Neuronal stem cell (in vitro differentiated cells): ENCODE measurements around the gene PRKCE.

Source experiments
- DNase-seq: peaks from one replicate; pipeline ENCODE4 v3.0.0-alpha.2; 2013; ENCODE audit warnings: low spot score
- H2AFZ ChIP-seq: one replicate; pipeline ENCODE4 v1.6.1; 2013; ENCODE audit warnings: mild to moderate bottlenecking, low read length, inconsistent platforms
- H2AK5ac ChIP-seq: 2 replicates; pipeline ENCODE4 v1.6.1; 2013; ENCODE audit warnings: low read depth, mild to moderate bottlenecking, inconsistent platforms, low read length, moderate library complexity, mixed read lengths
- H2BK120ac ChIP-seq: 2 replicates; pipeline ENCODE4 v1.6.1; 2013; ENCODE audit warnings: low read depth, mild to moderate bottlenecking, inconsistent platforms, low read length, moderate library complexity, mixed read lengths
- H2BK12ac ChIP-seq: one replicate; pipeline ENCODE4 v1.6.1; 2013; ENCODE audit warnings: low read length, inconsistent platforms
- H2BK15ac ChIP-seq: 2 replicates; pipeline ENCODE4 v1.6.1; 2013; ENCODE audit warnings: mild to moderate bottlenecking, low read length, inconsistent platforms, mixed read lengths
- H2BK5ac ChIP-seq: one replicate; pipeline ENCODE4 v1.6.1; 2013; ENCODE audit warnings: inconsistent platforms, mild to moderate bottlenecking, low read length, moderate library complexity
- H3K14ac ChIP-seq: one replicate; pipeline ENCODE4 v1.6.1; 2013; ENCODE audit warnings: low read length, inconsistent platforms
- H3K18ac ChIP-seq: 2 replicates; pipeline ENCODE4 v1.6.1; 2013; ENCODE audit warnings: low read length, inconsistent platforms
- H3K23ac ChIP-seq: 2 replicates; pipeline ENCODE4 v1.6.1; 2013; ENCODE audit warnings: low read depth, mild to moderate bottlenecking, mixed read lengths, low read length, inconsistent platforms; ENCODE audit not compliant: poor library complexity
- H3K27ac ChIP-seq: replicated peaks from 3 replicates; pipeline ENCODE4 v1.5.1; 2013; ENCODE audit warnings: low read length, inconsistent platforms
- H3K27me3 ChIP-seq, 3 experiments: 2 replicates each; pipeline ENCODE4 v1.6.1; 2013; ENCODE audit warnings: low read length in 3 of 3, mild to moderate bottlenecking in 2 of 3, inconsistent platforms in 1 of 3, low read depth in 1 of 3, mixed read lengths in 1 of 3, moderate library complexity in 1 of 3; ENCODE audit not compliant: control insufficient read depth in 3 of 3, insufficient read depth in 3 of 3
- H3K36me3 ChIP-seq, 2 donors: replicated peaks in 1 of 2; 2 replicates each; pipeline ENCODE4 v1.6.1; 2013; ENCODE audit warnings: low read length in 2 of 2; ENCODE audit not compliant: control insufficient read depth in 2 of 2, insufficient read depth in 2 of 2
- H3K4ac ChIP-seq: 2 replicates; pipeline ENCODE4 v1.6.1; 2013; ENCODE audit warnings: inconsistent platforms, mild to moderate bottlenecking, low read length, moderate library complexity
- H3K4me1 ChIP-seq, 2 donors: 1 replicate in 1 of 2; 2 replicates in 1 of 2; pipeline ENCODE4 v1.6.1; 2013; ENCODE audit warnings: low read length in 2 of 2, low read depth in 1 of 2; ENCODE audit not compliant: control insufficient read depth in 2 of 2, insufficient read depth in 1 of 2
- H3K4me2 ChIP-seq: one replicate; pipeline ENCODE4 v1.6.1; 2013; ENCODE audit warnings: mild to moderate bottlenecking, low read length, inconsistent platforms; ENCODE audit not compliant: insufficient read depth, poor library complexity, severe bottlenecking
- H3K4me3 ChIP-seq, 2 donors: 2 replicates each; pipeline ENCODE4 v1.5.1; 2013; ENCODE audit warnings: low read length in 2 of 2, mild to moderate bottlenecking in 2 of 2, inconsistent platforms in 1 of 2, moderate library complexity in 1 of 2
- H3K79me1 ChIP-seq: one replicate; pipeline ENCODE4 v1.6.1; 2013; ENCODE audit warnings: low read depth, mild to moderate bottlenecking, inconsistent platforms, low read length, moderate library complexity
- H3K9ac ChIP-seq: one replicate; pipeline ENCODE4 v1.6.1; 2013; ENCODE audit warnings: mild to moderate bottlenecking, low read depth, low read length, inconsistent platforms; ENCODE audit not compliant: poor library complexity
- H3K9me3 ChIP-seq, 2 donors: replicated peaks in 1 of 2; 2 replicates each; pipeline versions ENCODE3 to v1.6.1; 2013; ENCODE audit warnings: low read length in 2 of 2, mild to moderate bottlenecking in 2 of 2, inconsistent platforms in 1 of 2, low read depth in 1 of 2, mixed read lengths in 1 of 2, moderate library complexity in 1 of 2; ENCODE audit not compliant: control insufficient read depth in 2 of 2, insufficient read depth in 1 of 2
- H4K8ac ChIP-seq: one replicate; pipeline ENCODE4 v1.6.1; 2013; ENCODE audit warnings: low read depth, mild to moderate bottlenecking, inconsistent platforms, low read length, moderate library complexity
- H4K91ac ChIP-seq: one replicate; pipeline ENCODE4 v1.6.1; 2013; ENCODE audit warnings: low read length, low read depth, mild to moderate bottlenecking, inconsistent platforms; ENCODE audit not compliant: poor library complexity
- WGBS, 2 donors: extraction: QIAGEN DNeasy Blood & Tissue Kit; methylation state at CpG; one replicate each; pipeline ENCODE4 v1.1.7; 2013; ENCODE audit warnings: missing lambda C conversion rate in 2 of 2, mixed read lengths in 1 of 2; ENCODE audit not compliant: insufficient read length in 2 of 2, insufficient replicate concordance in 1 of 2; ENCODE audit errors: extremely low coverage in 2 of 2; 5-methylcytosine and 5-hydroxymethylcytosine counted together

The PRKCE gene

DNA sequence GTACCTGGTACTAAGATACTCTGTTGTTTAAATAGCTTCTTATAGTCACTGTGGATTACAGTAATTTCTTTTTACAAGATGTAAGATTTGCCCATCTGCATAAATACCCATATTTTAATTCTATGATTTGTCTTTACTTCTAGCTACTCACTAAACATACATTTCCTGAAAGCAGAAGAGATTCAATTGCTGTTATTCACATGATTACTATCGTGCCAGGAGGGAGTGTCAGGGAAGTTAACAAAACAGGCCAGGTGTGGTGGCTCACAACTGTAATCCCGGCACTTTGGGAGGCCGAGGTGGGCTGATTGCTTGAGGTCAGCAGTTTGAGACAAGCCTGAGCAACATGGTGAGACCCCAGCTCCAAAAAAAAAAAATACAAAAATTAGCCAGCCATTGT is 33.8 kb downstream of the PRKCE start:
- no peaks in the 10 kb centered on the region for H3K27me3 ChIP-seq
- H3K4me3 ChIP-seq, result no peak overlapping the region
- H4K8ac ChIP-seq, result no peak overlapping the region
- no peaks in the 10 kb centered on the region for H3K9me3 ChIP-seq
- no peak overlapping the region for H2BK120ac ChIP-seq
- no peak overlapping the region for H3K14ac ChIP-seq
- no peak overlapping the region for H4K91ac ChIP-seq
- no peak overlapping the region for H2AFZ ChIP-seq
- H3K18ac ChIP-seq, result no peak overlapping the region
- H2AK5ac ChIP-seq, result no peak overlapping the region
- no CpG with 5 or more reads among the region's 3 CpGs for WGBS, 2 donors
- DNase-seq, result no peak
- no peak overlapping the region for H2BK12ac ChIP-seq
- no peak overlapping the region for H3K4me2 ChIP-seq
- H3K4me1 ChIP-seq, result peaks cover 2 to 5% of the 10 kb centered on the region in 2 donors
- no peak overlapping the region for H2BK15ac ChIP-seq
- no peak overlapping the region for H2BK5ac ChIP-seq
- no peak overlapping the region for H3K23ac ChIP-seq
- H3K27ac ChIP-seq, result no peak overlapping the region
- no peak overlapping the region for H3K9ac ChIP-seq
- H3K79me1 ChIP-seq, result no peaks in the 10 kb centered on the region
- no peak overlapping the region for H3K4ac ChIP-seq
- H3K36me3 ChIP-seq, result no peaks in the 10 kb centered on the region

DNA sequence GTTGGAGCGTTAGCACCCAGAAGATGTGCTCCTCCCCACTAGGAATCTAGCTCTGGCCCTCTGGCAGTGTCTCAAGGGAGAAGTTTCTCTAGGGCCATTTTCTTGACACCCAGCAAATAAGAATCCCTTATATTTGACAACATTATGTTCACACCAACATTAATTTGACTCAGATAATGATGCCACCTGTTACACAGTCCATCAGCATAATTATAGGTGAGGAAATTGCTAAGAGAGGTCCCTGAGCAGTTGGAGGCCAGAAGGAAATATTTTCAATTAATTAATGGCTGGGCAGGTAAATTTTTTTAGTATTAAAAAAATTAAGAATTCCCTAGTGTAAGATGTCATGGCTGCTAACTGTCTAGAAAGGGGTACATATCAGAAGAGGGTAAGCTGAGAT is 36.5 kb downstream of the PRKCE start:
- H3K27me3 ChIP-seq, result no peaks in the 10 kb centered on the region
- H3K4me1 ChIP-seq, result peaks cover 2 to 15% of the 10 kb centered on the region in 2 donors
- no peak overlapping the region for H3K14ac ChIP-seq
- no peak overlapping the region for H2BK15ac ChIP-seq
- no peak overlapping the region for H3K18ac ChIP-seq
- no peak overlapping the region for H2AFZ ChIP-seq
- no peaks in the 10 kb centered on the region for H3K9me3 ChIP-seq
- H2AK5ac ChIP-seq, result no peak overlapping the region
- no peak overlapping the region for H2BK5ac ChIP-seq
- H2BK12ac ChIP-seq, result no peak overlapping the region
- no peak overlapping the region for H3K23ac ChIP-seq
- no peaks in the 10 kb centered on the region for H3K79me1 ChIP-seq
- H3K4ac ChIP-seq, result no peak overlapping the region
- H4K91ac ChIP-seq, result no peak overlapping the region
- H3K27ac ChIP-seq, result no peak overlapping the region
- WGBS, 2 donors, result no CpG with 5 or more reads among the region's 1 CpG
- no peak overlapping the region for H3K9ac ChIP-seq
- no peaks in the 10 kb centered on the region for H3K36me3 ChIP-seq
- no peak for DNase-seq
- no peak overlapping the region for H2BK120ac ChIP-seq
- H3K4me3 ChIP-seq, result no peak overlapping the region
- H3K4me2 ChIP-seq, result no peak overlapping the region
- H4K8ac ChIP-seq, result no peak overlapping the region

DNA sequence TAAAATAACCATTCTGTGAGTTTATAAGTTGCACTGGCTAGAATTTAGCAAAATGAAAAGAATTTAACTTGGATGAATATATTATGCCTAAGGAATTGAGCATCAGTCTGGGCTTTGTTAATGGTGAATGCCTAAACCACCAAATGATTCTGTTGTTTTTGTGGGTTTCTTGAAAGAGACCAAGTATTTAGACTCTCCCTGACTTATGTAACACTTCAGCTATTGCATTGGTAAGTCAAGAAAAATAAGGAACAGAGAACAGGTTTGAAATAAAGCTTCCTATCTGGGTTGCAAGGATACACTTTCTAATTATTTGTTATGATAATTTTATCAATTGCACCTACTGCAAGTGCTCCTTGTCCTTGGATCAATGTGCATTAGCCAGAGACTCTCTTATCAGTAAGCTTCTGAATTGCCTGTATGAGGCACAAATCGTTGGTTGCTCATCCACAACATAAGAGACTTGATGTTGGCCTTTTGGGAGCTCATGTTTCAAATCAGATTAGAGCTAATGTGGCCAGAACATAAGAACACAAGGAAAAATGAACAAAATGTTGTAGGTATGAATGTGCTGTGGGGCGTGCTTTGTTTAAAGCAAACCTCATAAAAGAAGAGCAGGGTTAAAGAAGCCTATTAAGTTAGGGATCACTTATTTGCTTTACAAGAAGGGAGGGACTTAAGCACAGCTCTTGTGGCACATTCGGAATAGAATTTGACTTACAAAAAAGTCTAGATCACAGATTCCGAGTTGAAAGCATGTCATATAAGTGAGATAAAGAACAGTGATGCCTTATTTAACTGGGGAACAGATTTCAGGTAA is 37.2 kb downstream of the PRKCE start:
- Histone ChIP-seq H3K4me2 (no peak overlapping the region), H3K9ac (no peak overlapping the region), H2AK5ac (no peak overlapping the region), H3K27ac (no peak overlapping the region), H3K4me1 (peaks cover 2 to 15% of the 10 kb centered on the region in 2 donors), H3K14ac (no peak overlapping the region), H3K79me1 (no peaks in the 10 kb centered on the region), H3K4ac (no peak overlapping the region), H4K8ac (no peak overlapping the region), H2BK15ac (no peak overlapping the region), H3K9me3 (no peaks in the 10 kb centered on the region), H2BK5ac (no peak overlapping the region), H2BK120ac (no peak overlapping the region), H2BK12ac (no peak overlapping the region), H3K36me3 (no peaks in the 10 kb centered on the region), H3K23ac (no peak overlapping the region), H3K18ac (no peak overlapping the region), H2AFZ (no peak overlapping the region), H3K4me3 (no peak overlapping the region), H3K27me3 (no peaks in the 10 kb centered on the region), H4K91ac (no peak overlapping the region)
- no peak for DNase-seq
- no CpG with 5 or more reads among the region's 4 CpGs for WGBS, 2 donors

DNA sequence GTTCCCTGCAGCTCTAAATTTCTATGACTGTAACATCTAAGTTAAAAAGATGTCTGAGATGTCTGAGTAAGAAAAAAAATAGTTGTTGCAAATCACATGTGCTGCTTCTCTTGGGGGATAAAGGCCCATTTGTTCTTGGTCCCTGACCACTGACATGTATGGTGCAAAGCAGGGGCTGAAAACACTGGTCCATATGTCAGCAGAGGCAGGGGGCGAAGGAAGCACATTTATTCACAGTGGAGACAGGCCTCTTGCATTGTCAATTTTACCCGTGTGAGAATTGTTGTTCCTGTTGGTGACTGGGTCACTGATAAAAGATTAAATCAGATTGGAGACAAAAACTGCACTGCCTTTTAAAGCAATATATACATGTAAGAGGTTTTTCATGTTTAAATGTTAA is 38.8 kb downstream of the PRKCE start:
- no peak overlapping the region for H4K91ac ChIP-seq
- H3K9me3 ChIP-seq, result no peaks in the 10 kb centered on the region
- H4K8ac ChIP-seq, result no peak overlapping the region
- H2AK5ac ChIP-seq, result no peak overlapping the region
- H3K36me3 ChIP-seq, result no peaks in the 10 kb centered on the region
- H3K18ac ChIP-seq, result no peak overlapping the region
- DNase-seq, result no peak
- H2BK12ac ChIP-seq, result no peak overlapping the region
- H3K4me1 ChIP-seq, result peaks cover 2 to 15% of the 10 kb centered on the region in 2 donors
- H3K4ac ChIP-seq, result no peak overlapping the region
- no CpG with 5 or more reads among the region's 2 CpGs for WGBS, 2 donors
- H3K4me2 ChIP-seq, result no peak overlapping the region
- H3K27me3 ChIP-seq, result no peaks in the 10 kb centered on the region
- no peaks in the 10 kb centered on the region for H3K79me1 ChIP-seq
- H3K27ac ChIP-seq, result no peak overlapping the region
- no peak overlapping the region for H3K14ac ChIP-seq
- H2BK5ac ChIP-seq, result no peak overlapping the region
- no peak overlapping the region for H3K4me3 ChIP-seq
- no peak overlapping the region for H2AFZ ChIP-seq
- H3K9ac ChIP-seq, result no peak overlapping the region
- no peak overlapping the region for H2BK120ac ChIP-seq
- H3K23ac ChIP-seq, result no peak overlapping the region
- H2BK15ac ChIP-seq, result no peak overlapping the region
